Osteoblast (primary cell): Measurements from ENCODE around the gene RNF225. TPM values are rescaled to one million over a fixed set of nuclear protein-coding genes. Genes with fewer than 3 reads are reported as not detected.

Source experiments
- DNase-seq: peaks from one replicate; pipeline ENCODE4 v3.0.0; 2011; ENCODE audit warnings: low spot score, mixed read lengths; ENCODE audit not compliant: insufficient read length; ENCODE audit errors: missing footprints
- H2AFZ ChIP-seq: 2 replicates; pipeline ENCODE4 v1.6.0; 2011; ENCODE audit warnings: mild to moderate bottlenecking, low read length
- H3K27ac ChIP-seq: 2 replicates; pipeline ENCODE4 v1.5.1; 2011; ENCODE audit warnings: mild to moderate bottlenecking, low read depth, low read length, moderate library complexity
- H3K27me3 ChIP-seq: 2 replicates; pipeline ENCODE4 v1.6.0; 2012; ENCODE audit warnings: mild to moderate bottlenecking, control low read depth, inconsistent platforms, low read length, moderate library complexity; ENCODE audit not compliant: insufficient read depth
- H3K36me3 ChIP-seq: 2 replicates; pipeline ENCODE4 v1.5.1; 2011; ENCODE audit warnings: mild to moderate bottlenecking, low read length, control low read depth, moderate library complexity; ENCODE audit not compliant: insufficient read depth
- H3K4me1 ChIP-seq: 2 replicates; pipeline ENCODE4 v1.5.1; 2011; ENCODE audit warnings: mild to moderate bottlenecking, low read length, control low read depth, moderate library complexity; ENCODE audit not compliant: insufficient read depth
- H3K4me2 ChIP-seq: 2 replicates; pipeline ENCODE4 v1.6.0; 2011; ENCODE audit warnings: mild to moderate bottlenecking, low read length; ENCODE audit not compliant: insufficient read depth
- H3K4me3 ChIP-seq: fragments of 200-600 bp; sonication (generic); 3 replicates; pipeline ENCODE4 v1.5.1; 2012; ENCODE audit warnings: mild to moderate bottlenecking, low read length, inconsistent platforms; ENCODE audit not compliant: insufficient read depth
- H3K79me2 ChIP-seq: 2 replicates; pipeline ENCODE4 v1.6.0; 2012; ENCODE audit warnings: mild to moderate bottlenecking, low read length, control low read depth, inconsistent platforms; ENCODE audit not compliant: insufficient read depth
- H3K9me3 ChIP-seq: 2 replicates; pipeline ENCODE4 v1.5.1; 2011; ENCODE audit warnings: low read depth, low read length, control low read depth
- H4K20me1 ChIP-seq: 2 replicates; pipeline ENCODE4 v1.6.0; 2012; ENCODE audit warnings: mild to moderate bottlenecking, low read length, control low read depth; ENCODE audit not compliant: insufficient read depth
- total RNA-seq: library from RNA; depleted of rRNA; stranded (reverse); fragments of >200 nt; gene quantifications from 2 replicates; pipeline ENCODE4 v1.2.3, GENCODE V29; 2012
- TF ChIP-seq, protein P1 (sequence below): IDR thresholded peaks from 2 replicates; pipeline ENCODE4 v1.5.1; 2011; ENCODE audit warnings: mild to moderate bottlenecking, low read depth, low read length, moderate library complexity; ENCODE audit errors: extremely low read depth

RNF225 gene
- total RNA-seq, 1 donor, result not detected

DNA sequence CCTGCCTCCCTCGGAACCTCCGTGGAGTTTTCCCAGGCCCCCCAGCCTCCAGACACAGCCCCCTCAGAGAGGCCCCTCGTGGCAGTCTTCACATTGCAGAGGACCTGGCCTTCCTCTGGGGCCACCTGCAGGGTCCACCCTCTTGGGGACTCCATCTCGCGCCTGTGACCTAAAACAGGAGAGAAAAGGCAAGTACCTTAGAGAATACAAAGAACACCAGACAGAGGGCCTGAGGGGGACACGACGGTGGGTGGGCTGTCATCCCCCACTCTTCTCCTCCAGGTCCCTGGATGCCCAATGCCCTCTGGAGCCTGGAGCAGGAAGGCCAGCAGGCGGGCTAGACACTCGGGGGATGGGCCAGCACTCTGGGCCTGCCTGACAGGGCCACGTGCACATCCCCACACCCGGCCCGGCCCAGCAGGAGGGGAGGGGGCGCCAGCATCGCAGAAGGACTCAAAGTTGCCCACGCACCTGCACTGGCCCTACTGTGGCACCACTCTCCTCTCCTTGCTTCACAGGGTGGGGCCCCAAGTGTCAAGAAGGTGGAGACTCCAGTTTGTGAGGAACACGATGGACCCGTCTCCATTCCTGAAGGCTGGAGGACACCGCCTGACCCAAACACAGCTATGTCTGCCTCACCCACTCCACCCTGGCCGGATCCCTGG, 37.8 kb upstream of the RNF225 start:
- Histone ChIP-seq H3K4me2 (no peak overlapping the region), H3K27ac (no peak overlapping the region), H3K79me2 (no peaks in the 10 kb centered on the region), H3K36me3 (no peaks in the 10 kb centered on the region), H3K27me3 (peaks cover 19% of the 10 kb centered on the region), H3K9me3 (no peaks in the 10 kb centered on the region), H4K20me1 (no peaks in the 10 kb centered on the region), H2AFZ (no peak overlapping the region), H3K4me3 (no peak overlapping the region), H3K4me1 (peaks cover 8% of the 10 kb centered on the region)
- DNase-seq, result peak; percentile 71
- TF ChIP-seq, protein P1, sequence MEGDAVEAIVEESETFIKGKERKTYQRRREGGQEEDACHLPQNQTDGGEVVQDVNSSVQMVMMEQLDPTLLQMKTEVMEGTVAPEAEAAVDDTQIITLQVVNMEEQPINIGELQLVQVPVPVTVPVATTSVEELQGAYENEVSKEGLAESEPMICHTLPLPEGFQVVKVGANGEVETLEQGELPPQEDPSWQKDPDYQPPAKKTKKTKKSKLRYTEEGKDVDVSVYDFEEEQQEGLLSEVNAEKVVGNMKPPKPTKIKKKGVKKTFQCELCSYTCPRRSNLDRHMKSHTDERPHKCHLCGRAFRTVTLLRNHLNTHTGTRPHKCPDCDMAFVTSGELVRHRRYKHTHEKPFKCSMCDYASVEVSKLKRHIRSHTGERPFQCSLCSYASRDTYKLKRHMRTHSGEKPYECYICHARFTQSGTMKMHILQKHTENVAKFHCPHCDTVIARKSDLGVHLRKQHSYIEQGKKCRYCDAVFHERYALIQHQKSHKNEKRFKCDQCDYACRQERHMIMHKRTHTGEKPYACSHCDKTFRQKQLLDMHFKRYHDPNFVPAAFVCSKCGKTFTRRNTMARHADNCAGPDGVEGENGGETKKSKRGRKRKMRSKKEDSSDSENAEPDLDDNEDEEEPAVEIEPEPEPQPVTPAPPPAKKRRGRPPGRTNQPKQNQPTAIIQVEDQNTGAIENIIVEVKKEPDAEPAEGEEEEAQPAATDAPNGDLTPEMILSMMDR, result no peak

DNA sequence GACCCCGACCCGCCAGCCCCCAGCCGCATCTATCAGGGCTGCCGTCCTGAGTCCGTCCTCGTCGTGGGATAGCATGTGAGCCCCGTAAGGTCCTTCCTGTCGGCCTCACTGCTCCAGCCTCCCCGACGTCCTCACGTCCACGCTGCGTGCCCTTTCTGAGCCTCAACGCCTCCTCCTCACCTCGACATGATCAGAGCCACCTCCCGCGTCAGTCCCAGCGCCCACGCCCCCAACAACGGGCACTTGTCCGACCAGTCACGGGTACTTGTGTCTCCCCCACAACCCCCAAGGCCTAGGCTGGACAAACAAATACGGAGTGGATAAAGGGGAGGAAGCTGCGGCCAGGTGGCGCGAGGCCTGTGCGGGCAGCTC, 33.6 kb upstream of the RNF225 start:
- Histone ChIP-seq H3K27me3 (peaks cover 10% of the 10 kb centered on the region), H3K27ac (peak overlapping the region; percentile 96), H3K4me1 (peaks cover 8% of the 10 kb centered on the region), H3K36me3 (no peaks in the 10 kb centered on the region), H4K20me1 (no peaks in the 10 kb centered on the region), H2AFZ (peak overlapping the region; percentile 98), H3K4me3 (peak overlapping the region; percentile 90), H3K9me3 (no peaks in the 10 kb centered on the region), H3K4me2 (peak overlapping the region; percentile 97), H3K79me2 (no peaks in the 10 kb centered on the region)
- peak; percentile 97 for DNase-seq
- TF ChIP-seq, protein P1, result no peak

- Histone ChIP-seq H2AFZ (peak within 1 kb of the TSS; percentile 98), H3K27me3 (peaks cover 6% of the 10 kb centered on the region), H3K4me2 (peak within 1 kb of the TSS; percentile 97), H3K79me2 (no peaks in the 10 kb centered on the region), H3K4me1 (peaks cover 8% of the 10 kb centered on the region), H4K20me1 (no peaks in the 10 kb centered on the region), H3K4me3 (peak within 1 kb of the TSS; percentile 90), H3K9me3 (no peaks in the 10 kb centered on the region), H3K27ac (peak within 1 kb of the TSS; percentile 96), H3K36me3 (no peaks in the 10 kb centered on the region)
- TF ChIP-seq, protein P1, result no peak
- peak; percentile 100 for DNase-seq
These were observed 33.0 kb upstream of the RNF225 start, which contains the start of gene ZNF497 for GRCh38 chr19:58362272-58362994. Gene ZNF497, minus strand, starts transcription at chr19:58362751. Its CDS starts 5,116 bp downstream, at chr19:58357635.

DNA sequence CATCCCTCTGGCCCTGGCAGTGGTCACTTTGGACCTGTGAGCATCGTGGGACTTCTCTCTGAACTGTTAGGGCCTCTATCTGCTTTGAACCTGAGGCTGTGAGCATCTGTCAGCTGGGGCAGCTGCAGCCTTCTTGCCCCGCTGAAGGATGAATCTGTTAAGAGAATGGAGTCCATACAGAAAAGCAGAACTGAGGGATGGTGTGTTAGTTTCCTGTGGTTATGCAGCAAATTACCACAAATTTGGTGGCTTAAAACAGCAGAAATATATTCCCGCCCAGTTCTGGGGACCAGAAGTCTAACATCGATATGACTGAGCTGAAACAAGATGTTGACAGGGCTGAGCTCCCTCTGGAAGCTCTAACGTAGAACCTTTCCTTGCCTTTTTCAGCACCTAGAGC, 31.3 kb upstream of the RNF225 start:
- H3K79me2 ChIP-seq, result no peaks in the 10 kb centered on the region
- TF ChIP-seq, protein P1, result no peak
- peaks cover 8% of the 10 kb centered on the region for H3K4me1 ChIP-seq
- no peak overlapping the region for H3K27ac ChIP-seq
- H3K36me3 ChIP-seq, result no peaks in the 10 kb centered on the region
- H3K4me3 ChIP-seq, result no peak overlapping the region
- no peaks in the 10 kb centered on the region for H4K20me1 ChIP-seq
- no peak overlapping the region for H2AFZ ChIP-seq
- H3K9me3 ChIP-seq, result no peaks in the 10 kb centered on the region
- no peak overlapping the region for H3K4me2 ChIP-seq
- peak; percentile 41 for DNase-seq
- no peaks in the 10 kb centered on the region for H3K27me3 ChIP-seq
